Measurements from ENCODE around the gene LMF1.
"Not testable (repeated sequence)": the region's sequence is repeated elsewhere in the genome, so short reads cannot be mapped to it uniquely, and the experiment has no call there.

LMF1 gene

DNA sequence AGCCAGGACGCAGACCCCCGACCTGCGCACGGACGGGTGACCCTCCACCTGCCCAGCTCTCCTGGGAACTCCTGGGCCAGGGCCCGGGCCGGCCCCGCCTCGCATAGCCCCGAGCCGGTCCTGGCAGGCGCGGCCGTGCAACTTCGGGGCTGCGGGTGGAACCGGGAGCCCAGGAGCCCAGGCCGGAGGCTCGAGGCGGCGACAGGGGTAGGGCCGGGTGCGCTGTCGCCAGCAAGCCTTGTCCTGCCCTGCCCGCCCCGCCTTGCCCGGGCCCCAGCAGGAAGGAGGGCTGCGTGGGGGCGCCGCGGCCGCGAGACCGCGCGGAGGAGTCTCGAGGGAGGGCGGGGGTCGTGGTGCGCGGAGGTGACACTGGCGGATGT, 408 bp downstream of the LMF1 start:
- no peak for DNase-seq (ENCODE audit: low spot score)

- DNase-seq (ENCODE audit: low spot score): peak; percentile 11
Measured at GRCh38 chr16:969508-970385, 1.0 kb downstream of the LMF1 start.

DNA sequence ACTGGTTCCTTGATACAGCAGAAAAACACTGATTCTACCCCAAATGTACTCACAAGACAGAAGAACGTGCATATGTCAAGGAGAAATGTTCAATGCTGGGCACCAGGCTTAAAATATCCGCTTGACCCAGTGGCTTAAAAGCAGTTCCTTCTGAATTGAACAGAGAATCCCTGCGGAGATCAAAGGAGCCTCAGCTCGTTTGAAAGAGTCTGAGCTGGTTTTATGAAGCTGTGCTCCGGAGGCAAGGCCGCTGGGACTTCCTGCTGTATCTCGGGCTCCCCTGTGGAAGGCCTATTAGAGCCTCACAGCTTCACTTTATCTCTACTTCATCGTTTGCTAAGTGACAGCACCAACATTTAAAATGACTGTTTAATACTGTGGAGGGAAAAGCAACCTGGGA, 2.2 kb downstream of the LMF1 start:
- DNase-seq (ENCODE audit: low spot score): no peak

- no peak for DNase-seq (ENCODE audit: low spot score)
Measured at GRCh38 chr16:967546-968295, 3.1 kb downstream of the LMF1 start.

- no peak for DNase-seq (ENCODE audit: low spot score)
Measured at GRCh38 chr16:967077-967541, 3.7 kb downstream of the LMF1 start.

- no peak for DNase-seq (ENCODE audit: low spot score)
Measured at GRCh38 chr16:966505-966904, 4.3 kb downstream of the LMF1 start.

DNA sequence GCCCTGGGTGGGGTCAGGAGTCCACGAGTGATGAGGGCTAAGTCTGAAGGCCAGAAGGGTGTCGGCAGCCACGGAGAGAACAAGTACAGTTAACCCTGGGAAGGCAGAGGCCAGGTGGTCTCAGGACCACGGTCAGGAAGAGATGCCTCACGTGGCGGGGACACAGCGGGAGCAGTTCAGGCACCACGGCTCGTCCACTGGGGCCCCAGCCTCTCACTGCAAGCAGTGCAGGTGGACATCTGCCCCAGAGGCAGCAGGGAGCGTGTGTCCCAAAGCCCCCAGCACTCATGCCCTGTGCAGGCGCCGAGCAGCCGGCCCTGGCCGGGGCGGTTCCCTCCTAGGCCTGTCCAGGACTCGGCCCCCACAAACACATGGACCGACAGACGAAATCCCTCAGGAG, 4.7 kb downstream of the LMF1 start:
- DNase-seq (ENCODE audit: low spot score): no peak

GRCh38 chr16:965487-965886, 5.3 kb downstream of the LMF1 start:
- DNase-seq (ENCODE audit: low spot score): no peak

- no peak for DNase-seq (ENCODE audit: low spot score)
Measured at GRCh38 chr16:965036-965395, 5.8 kb downstream of the LMF1 start.

DNA sequence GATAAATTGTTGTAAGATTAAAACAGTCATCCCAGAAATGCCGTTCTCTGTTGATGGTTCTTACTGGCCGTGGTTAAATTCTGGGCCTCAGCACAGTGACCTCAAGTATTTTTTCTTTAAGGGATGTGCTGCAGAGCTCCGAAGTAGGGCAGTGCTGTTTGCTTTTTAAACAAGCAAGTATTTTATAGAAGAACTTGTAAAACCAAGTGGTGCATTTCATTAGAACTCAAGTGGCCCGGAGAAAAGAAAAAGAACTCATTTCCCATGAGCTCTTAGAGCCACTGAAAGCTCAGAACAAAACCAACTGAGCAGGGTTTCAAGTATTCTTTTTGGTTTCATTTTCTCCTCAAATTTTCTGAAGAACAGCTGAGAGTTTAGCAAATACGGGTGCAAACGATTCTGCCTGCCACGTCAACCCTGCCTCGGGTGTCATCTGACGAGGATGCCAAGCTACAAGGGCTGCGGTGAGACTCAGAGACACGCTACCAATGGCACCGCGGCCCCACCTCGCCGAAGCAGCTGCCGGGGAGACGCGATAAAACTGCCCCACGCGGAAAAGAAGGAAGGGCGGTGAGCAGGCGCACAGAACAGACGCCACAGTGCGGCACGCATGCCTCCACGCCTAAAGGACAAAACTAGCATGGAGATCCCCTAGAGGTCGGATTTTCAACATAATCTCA, 6.3 kb downstream of the LMF1 start:
- DNase-seq (ENCODE audit: low spot score): no peak

DNA sequence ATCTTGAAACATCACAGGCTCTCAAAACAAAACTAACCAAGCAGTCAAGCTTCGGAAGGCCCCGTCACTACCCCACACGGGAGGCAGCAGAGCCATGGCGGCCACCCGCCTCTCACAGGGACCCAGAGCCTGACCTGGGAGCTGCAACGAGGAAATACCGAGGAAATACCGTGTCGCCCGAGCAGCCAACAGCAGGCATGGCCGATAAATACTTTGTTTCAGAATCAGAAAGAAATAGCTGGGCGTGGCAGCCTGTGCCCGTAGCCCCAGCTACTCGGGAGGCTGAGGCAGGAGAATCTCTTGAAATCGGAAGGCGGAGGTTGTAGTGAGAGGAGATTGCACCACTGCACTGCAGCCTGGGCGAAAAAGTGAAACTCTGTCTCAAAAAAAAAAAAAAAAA, 6.9 kb downstream of the LMF1 start:
- DNase-seq (ENCODE audit: low spot score): peak; percentile 33

DNA sequence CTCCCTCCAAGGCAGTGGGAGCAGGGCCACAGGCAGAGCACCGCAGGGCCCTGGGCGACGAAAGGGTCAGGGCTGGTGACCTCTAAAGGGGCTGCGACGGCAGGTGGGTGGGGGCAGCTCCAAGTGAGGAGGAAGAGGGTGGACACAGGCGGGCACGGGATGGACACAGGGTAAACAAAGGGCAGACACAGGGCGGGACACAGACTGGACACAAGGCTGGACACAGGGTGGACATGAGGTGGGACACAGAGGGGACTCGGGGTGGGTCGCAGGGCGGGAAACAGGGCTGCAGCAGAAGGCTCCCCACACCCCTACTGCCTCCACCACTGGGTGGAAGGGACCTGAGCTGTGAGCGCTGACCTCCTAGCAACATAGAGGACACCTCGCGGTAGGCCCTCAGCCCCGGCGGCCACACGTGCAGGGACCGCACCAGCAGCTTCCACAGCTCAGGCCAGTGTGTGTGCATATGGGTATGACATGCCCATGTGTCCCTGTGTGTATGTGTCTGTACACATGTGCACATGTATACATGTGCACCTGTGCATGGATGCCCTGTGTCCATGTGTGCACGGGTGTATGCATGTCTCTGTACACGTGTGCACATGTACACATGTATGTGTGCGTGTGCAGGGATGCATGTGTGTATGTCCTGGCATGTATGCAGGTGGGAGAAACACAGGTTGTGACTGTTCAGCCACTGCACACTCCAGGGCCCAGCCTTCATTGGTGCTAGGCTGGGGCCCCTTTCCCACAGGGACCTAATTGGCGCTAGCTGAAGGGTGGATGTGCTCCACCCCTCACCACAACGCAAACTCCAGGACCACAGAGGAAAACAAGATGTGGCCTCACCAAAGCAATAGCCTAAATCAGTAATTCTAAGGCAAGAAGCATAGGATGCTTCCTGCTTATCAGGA, 7.6 kb downstream of the LMF1 start:
- DNase-seq (ENCODE audit: low spot score): no peak

GRCh38 chr16:962366-962765, 8.4 kb downstream of the LMF1 start:
- DNase-seq (ENCODE audit: low spot score): no peak

- DNase-seq (ENCODE audit: low spot score): no peak
Measured at GRCh38 chr16:959232-960040, 11.3 kb downstream of the LMF1 start.

DNA sequence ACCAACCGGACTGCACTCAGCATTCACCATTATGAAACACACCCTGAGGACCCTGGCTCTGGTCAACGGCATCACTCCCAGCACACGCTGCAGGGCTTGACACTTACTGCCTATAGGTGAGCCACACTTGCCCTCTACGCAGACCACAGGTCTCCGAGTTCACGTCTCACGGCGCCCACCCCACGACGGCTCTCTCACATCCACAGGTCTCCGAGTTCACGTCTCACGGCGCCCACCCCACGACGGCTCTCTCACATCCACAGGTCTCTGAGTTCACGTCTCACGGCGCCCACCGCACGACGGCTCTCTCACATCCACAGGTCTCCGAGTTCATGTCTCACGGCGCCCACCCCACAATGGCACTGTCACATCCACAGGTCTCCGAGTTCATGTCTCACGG, 15.0 kb downstream of the LMF1 start:
- DNase-seq (ENCODE audit: low spot score): not testable (repeated sequence)

GRCh38 chr16:953818-954217, 17.0 kb downstream of the LMF1 start:
- DNase-seq (ENCODE audit: low spot score): not testable (repeated sequence)

- DNase-seq (ENCODE audit: low spot score): no peak
Measured at GRCh38 chr16:952321-952720, 18.5 kb downstream of the LMF1 start.

DNA sequence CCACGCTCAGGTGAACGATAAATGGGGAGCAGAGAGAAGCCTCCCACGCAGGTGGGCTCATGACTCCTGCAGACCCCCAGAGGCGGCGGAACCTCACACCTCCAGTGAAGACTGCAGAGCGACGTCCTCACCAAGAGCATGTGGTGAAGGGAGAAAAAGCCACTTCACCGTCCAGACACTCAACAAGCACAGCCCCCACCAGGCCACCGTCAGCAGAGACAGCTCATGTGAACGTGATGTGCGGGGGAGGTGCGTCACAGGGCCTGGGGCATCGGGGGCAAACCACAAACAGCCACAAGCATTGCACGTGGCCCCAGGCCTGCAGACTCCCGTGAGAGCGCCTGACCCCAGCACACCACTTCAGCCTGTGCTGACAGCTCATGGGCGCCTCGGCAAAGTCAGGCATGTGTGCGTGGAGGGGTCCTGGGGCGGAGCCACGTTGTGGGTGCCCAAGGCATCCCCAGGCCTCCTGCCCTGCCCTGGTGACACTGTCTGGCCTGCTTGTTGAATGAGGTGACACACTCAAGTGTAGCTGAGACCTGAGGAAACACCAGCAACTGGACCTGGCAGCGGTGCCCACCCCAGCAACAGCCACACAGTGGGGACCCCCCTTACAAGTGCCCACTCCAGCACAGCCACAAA, 19.0 kb downstream of the LMF1 start:
- DNase-seq (ENCODE audit: low spot score): no peak

DNA sequence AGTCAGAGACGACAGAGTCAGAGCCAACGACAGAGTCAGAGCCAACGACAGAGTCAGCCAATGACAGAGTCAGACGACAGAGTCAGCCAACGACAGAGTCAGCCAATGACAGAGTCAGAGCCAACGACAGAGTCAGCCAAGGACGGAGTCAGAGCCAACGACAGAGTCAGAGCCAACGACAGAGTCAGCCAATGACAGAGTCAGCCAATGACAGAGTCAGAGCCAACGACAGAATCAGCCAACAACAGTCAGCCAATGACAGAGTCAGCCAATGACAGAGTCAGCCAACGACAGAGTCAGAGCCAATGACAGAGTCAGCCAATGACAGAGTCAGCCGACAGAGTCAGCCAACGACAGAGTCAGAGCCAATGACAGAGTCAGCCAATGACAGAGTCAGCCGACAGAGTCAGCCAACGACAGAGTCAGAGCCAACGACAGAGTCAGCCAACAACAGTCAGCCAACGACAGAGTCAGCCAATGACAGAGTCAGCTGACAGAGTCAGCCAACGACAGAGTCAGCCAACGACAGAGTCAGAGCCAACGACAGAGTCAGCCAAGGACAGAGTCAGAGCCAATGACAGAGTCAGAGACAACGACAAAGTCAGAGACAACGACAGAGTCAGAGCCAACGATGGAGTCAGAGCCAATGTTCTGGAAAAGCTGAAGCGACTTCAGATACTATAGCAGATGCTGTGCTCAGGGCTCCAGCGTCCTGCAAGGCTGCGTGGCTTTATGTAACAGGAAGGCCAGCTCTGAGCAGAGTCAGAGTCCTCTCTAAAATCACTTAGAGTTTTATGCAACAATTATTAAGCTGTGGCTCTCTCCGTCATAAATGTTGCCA, 19.8 kb downstream of the LMF1 start:
- not testable (repeated sequence) for DNase-seq (ENCODE audit: low spot score)
